B cell (primary cell): ENCODE data around the gene ZNF143. TPM values are rescaled to one million over a fixed set of nuclear protein-coding genes. Genes with fewer than 3 reads are reported as not detected.

Experiments used
- ATAC-seq: fragments of 200-7000 bp; cut with Tn5 transposase; one replicate; pipeline ENCODE4 v1.10.0; 2021; ENCODE audit warnings: low read depth, mild to moderate bottlenecking, moderate number of reproducible peaks, moderate library complexity
- CTCF ChIA-PET: fragments of 350-600 bp; sonication (Branson Sonifier 250); formaldehyde crosslinking; loops from one replicate; lab custom pipeline; 2021; ENCODE audit warnings: antibody characterized with exemption, inconsistent platforms; lab: Charles Lee
- POLR2A ChIA-PET: fragments of 350-600 bp; sonication (Branson Sonifier 250); formaldehyde crosslinking; loops from one replicate; lab custom pipeline; 2021; ENCODE audit warnings: antibody characterized with exemption; lab: Charles Lee
- DNase-seq: peaks from one replicate; pipeline ENCODE4 v3.0.0; 2013
- H2AFZ ChIP-seq: 2 replicates; pipeline ENCODE4 v1.6.1; 2012; ENCODE audit warnings: mild to moderate bottlenecking, low read depth, low read length; ENCODE audit not compliant: insufficient read depth, poor library complexity, severe bottlenecking
- H3K27ac ChIP-seq, 2 donors: 1 replicate in 1 of 2; 2 replicates in 1 of 2; pipeline ENCODE4 v1.5.1; 2012 to 2013; ENCODE audit warnings: low read length in 2 of 2, mild to moderate bottlenecking in 2 of 2, moderate library complexity in 1 of 2
- H3K27me3 ChIP-seq, 4 experiments: fragments of 200-600 bp in 1 of 4; sonication (generic) in 1 of 4; replicated peaks in 1 of 4; 1 replicate in 2 of 4; 2 replicates in 2 of 4; pipeline versions ENCODE4 v1.6.1 to v1.7.0; 2013 to 2016; ENCODE audit warnings: low read length in 3 of 4, mild to moderate bottlenecking in 2 of 4, mixed read lengths in 1 of 4, moderate library complexity in 1 of 4; ENCODE audit not compliant: insufficient read depth in 4 of 4, control insufficient read depth in 3 of 4; ENCODE audit errors: control extremely low read depth in 1 of 4
- H3K36me3 ChIP-seq, 2 experiments: replicated peaks in 1 of 2; 1 replicate in 1 of 2; 2 replicates in 1 of 2; pipeline versions ENCODE4 v1.6.1 to v1.7.1; 2013; ENCODE audit warnings: low read length in 1 of 2; ENCODE audit not compliant: insufficient read depth in 2 of 2, control insufficient read depth in 1 of 2; ENCODE audit errors: control extremely low read depth in 1 of 2, extremely low read depth in 1 of 2
- H3K4me1 ChIP-seq, 2 donors: fragments of 200-600 bp in 1 of 2; sonication (generic) in 1 of 2; 1 replicate in 1 of 2; 2 replicates in 1 of 2; pipeline versions ENCODE4 v1.5.1 to v1.6.1; 2013 to 2017; ENCODE audit warnings: low read length in 2 of 2; ENCODE audit not compliant: control insufficient read depth in 2 of 2, insufficient read depth in 2 of 2
- H3K4me2 ChIP-seq: replicated peaks from 2 replicates; pipeline ENCODE3; 2012; ENCODE audit warnings: mild to moderate bottlenecking, low read depth, low read length; ENCODE audit not compliant: poor library complexity, severe bottlenecking
- H3K4me3 ChIP-seq, 5 experiments: fragments of 200-600 bp in 1 of 5; sonication (generic) in 1 of 5; 1 replicate in 3 of 5; 2 replicates in 2 of 5; pipeline versions ENCODE4 v1.5.1 to v1.7.0; 2011 to 2016; ENCODE audit warnings: low read length in 4 of 5, mild to moderate bottlenecking in 4 of 5, low read depth in 2 of 5, control low read depth in 1 of 5, moderate library complexity in 1 of 5; ENCODE audit not compliant: insufficient read depth in 1 of 5; ENCODE audit errors: control extremely low read depth in 1 of 5, extremely low read depth in 1 of 5
- H3K79me2 ChIP-seq: fragments of 200-600 bp; sonication (generic); one replicate; pipeline ENCODE4 v1.6.0; 2016; ENCODE audit warnings: low read length; ENCODE audit not compliant: control insufficient read depth, insufficient read depth
- H3K9ac ChIP-seq: fragments of 200-600 bp; sonication (generic); 2 replicates; pipeline ENCODE4 v1.6.1; 2017; ENCODE audit warnings: mild to moderate bottlenecking, low read length, moderate library complexity
- H3K9me3 ChIP-seq, 3 donors: one replicate each; pipeline versions ENCODE4 v1.6.1 to v1.7.1; 2013; ENCODE audit warnings: low read length in 2 of 3; ENCODE audit not compliant: control insufficient read depth in 2 of 3, insufficient read depth in 1 of 3; ENCODE audit errors: control extremely low read depth in 1 of 3
- H4K20me1 ChIP-seq: 2 replicates; pipeline ENCODE4 v1.6.0; 2012; ENCODE audit warnings: mild to moderate bottlenecking, low read length; ENCODE audit not compliant: insufficient read depth, control insufficient read depth, poor library complexity, severe bottlenecking
- H3K27ac Mint-ChIP-seq: one replicate; pipeline ENCODE4 v1.8.0; 2021; ENCODE audit warnings: mixed read lengths
- H3K27me3 Mint-ChIP-seq: one replicate; pipeline ENCODE4 v1.8.0; 2021; ENCODE audit warnings: mixed read lengths
- H3K4me1 Mint-ChIP-seq: one replicate; pipeline ENCODE4 v1.8.0; 2021; ENCODE audit warnings: mixed read lengths
- H3K4me3 Mint-ChIP-seq: one replicate; pipeline ENCODE4 v1.8.0; 2021; ENCODE audit warnings: mixed read lengths
- H3K9me3 Mint-ChIP-seq: one replicate; pipeline ENCODE4 v1.8.0; 2022; ENCODE audit warnings: mixed read lengths; ENCODE audit not compliant: insufficient read depth
- CTCF ChIP-seq: fragments of 200-600 bp; IDR thresholded peaks from one replicate; pipeline ENCODE4 v1.8.0; 2022; ENCODE audit warnings: antibody characterized with exemption, mild to moderate bottlenecking
- EZH2 ChIP-seq: IDR thresholded peaks from 2 replicates; pipeline ENCODE4 v1.6.1; 2012; ENCODE audit warnings: borderline replicate concordance, low read depth, mild to moderate bottlenecking, moderate library complexity, low read length; ENCODE audit not compliant: insufficient read depth, poor library complexity, severe bottlenecking
- WGBS: methylation state at CpG from one replicate; pipeline ENCODE4 v1.1.5; 2013; ENCODE audit warnings: missing lambda C conversion rate; ENCODE audit not compliant: insufficient coverage; 5-methylcytosine and 5-hydroxymethylcytosine counted together
- intact Hi-C: fragments of 100-400 bp; cut with micrococcal nuclease; formaldehyde crosslinking; loops from one replicate; pipeline ENCODE4 v1.10.0; 2022
- polyA plus RNA-seq: library from polyadenylated mRNA; depleted of rRNA; stranded (reverse); fragments of >200 nt; gene quantifications from 2 replicates; pipeline ENCODE4 v1.2.3, GENCODE V29; 2012
- total RNA-seq, 2 donors: library from RNA; stranded (reverse); fragments of 120-200 nt in 1 of 2; gene quantifications; 1 replicate in 1 of 2; 2 replicates in 1 of 2; pipeline versions ENCODE4 v1.2.3 to v1.2.4, GENCODE V29; 2013 to 2022

ZNF143 gene
- total and polyA plus RNA-seq, 2 donors (not counting 1 experiment from before 2014, with no cell fraction given) = 35.7 to 54.9 TPM

- POLR2A ChIA-PET = no interaction called here
- peak overlapping the region; percentile 62 for H3K4me3 Mint-ChIP-seq
- 93% methylated on average over 2 of the region's 7 CpGs for WGBS
Measured at GRCh38 chr11:9568854-9569587, 108.2 kb downstream of the ZNF143 start.

More at GRCh38 chr11:9568854-9569587, 108.2 kb downstream of the ZNF143 start:
- CTCF ChIA-PET = interaction anchor here (0.6 to 4.2 kb wide), 3 partner anchors 34 to 71 kb away, joined by 4 to 16 read pairs (median 4); no protein-coding TSS in a partner anchor
- Histone ChIP-seq H3K4me2 (peak overlapping the region; percentile 58), H3K36me3 (no peaks in the 10 kb centered on the region), H3K27me3 (no peaks in the 10 kb centered on the region), H3K9ac (peak overlapping the region; percentile 43), H4K20me1 (no peaks in the 10 kb centered on the region), H3K4me1 (peaks cover 39 to 45% of the 10 kb centered on the region in 2 donors), H3K4me3 (peak overlapping the region in 1 of 5 experiments; percentile 28), H3K27ac (peak overlapping the region; percentile 82 to 91), H3K79me2 (peaks cover 3% of the 10 kb centered on the region), H3K9me3 (no peaks in the 10 kb centered on the region), H2AFZ (peak overlapping the region; percentile 2)
- no peaks in the 10 kb centered on the region for H3K9me3 Mint-ChIP-seq
- peaks cover 52% of the 10 kb centered on the region for H3K4me1 Mint-ChIP-seq
- intact Hi-C loops = no loop called here
- ATAC-seq = no peak
- peak; percentile 85 for DNase-seq
- no peak for TF ChIP-seq CTCF
- TF ChIP-seq EZH2 = no peak
- peak overlapping the region; percentile 90 for H3K27ac Mint-ChIP-seq
- H3K27me3 Mint-ChIP-seq = no peaks in the 10 kb centered on the region
